Measurements from ENCODE around the gene PATE3. TPM values are rescaled to one million over a fixed set of nuclear protein-coding genes. Genes with fewer than 3 reads are reported as not detected.
A peak's percentile ranks its signal among the peaks of the same experiment; 100 is the strongest.

The PATE3 gene, protein sequence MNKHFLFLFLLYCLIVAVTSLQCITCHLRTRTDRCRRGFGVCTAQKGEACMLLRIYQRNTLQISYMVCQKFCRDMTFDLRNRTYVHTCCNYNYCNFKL
- not detected in 2 replicates for total RNA-seq

GRCh38 chr11:125787827-125788226, at the start of gene PATE3:
Gene PATE3 (plus strand): TSS chr11:125788127. CDS start chr11:125788152, 25 bp downstream.
- no peak for DNase-seq (ENCODE audit: low read depth in 2 of 2)

GRCh38 chr11:125740617-125741016, 47.3 kb upstream of the PATE3 start:
- no peak for DNase-seq (ENCODE audit: low read depth in 2 of 2)

GRCh38 chr11:125743681-125744080, 44.2 kb upstream of the PATE3 start:
- DNase-seq (ENCODE audit: low read depth in 2 of 2): no peak

DNA sequence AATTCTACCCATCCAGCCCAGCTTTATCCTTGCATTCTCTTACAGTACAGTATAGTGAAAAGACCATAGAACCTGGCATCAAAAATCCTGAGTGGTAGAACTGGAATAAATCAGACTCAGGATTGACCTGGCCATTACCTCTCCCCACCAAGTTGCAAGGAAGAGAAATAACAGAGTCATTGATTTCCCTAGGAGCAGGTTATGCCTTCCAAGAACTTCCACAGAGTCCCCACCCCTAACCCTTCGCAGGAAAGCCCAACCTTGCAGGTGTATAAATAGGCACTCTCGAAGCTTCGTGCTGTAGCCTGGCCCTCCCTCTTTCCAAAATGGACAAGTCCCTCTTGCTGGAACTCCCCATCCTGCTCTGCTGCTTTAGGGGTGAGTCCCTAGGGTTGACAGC, 41.9 kb upstream of the PATE3 start, which contains the start of gene PATE1:
PATE1 (plus strand) TSS at position 301 of the 400 bp plus-strand sequence; CDS start at position 327, 26 bp downstream.
- no peak for DNase-seq (ENCODE audit: low read depth in 2 of 2)

DNA sequence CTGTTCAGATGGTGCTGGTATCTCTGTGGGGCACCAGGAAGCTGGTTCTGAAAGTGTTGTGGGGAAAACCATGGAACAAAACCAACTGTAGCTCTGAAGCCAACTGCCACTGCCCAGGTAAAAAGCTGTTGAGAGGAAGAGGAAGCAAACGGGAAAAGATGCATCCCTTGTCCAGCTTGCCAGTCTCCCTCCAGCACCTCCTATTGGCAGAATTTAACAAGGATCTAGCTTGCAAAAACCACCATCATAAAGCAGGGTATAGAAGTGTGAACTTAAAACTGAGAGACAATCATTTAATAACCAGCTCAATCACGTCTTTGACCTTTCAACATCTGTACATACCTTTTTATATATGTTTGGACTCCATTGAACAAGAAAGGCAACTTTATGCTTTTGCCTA, 37.3 kb upstream of the PATE3 start:
- DNase-seq (ENCODE audit: low read depth in 2 of 2): no peak

- DNase-seq (ENCODE audit: low read depth in 2 of 2): no peak
Observed at GRCh38 chr11:125756050-125756449, 31.9 kb upstream of the PATE3 start.

- no peak for DNase-seq (ENCODE audit: low read depth in 2 of 2)
Observed at GRCh38 chr11:125762445-125762844, 25.5 kb upstream of the PATE3 start.

DNA sequence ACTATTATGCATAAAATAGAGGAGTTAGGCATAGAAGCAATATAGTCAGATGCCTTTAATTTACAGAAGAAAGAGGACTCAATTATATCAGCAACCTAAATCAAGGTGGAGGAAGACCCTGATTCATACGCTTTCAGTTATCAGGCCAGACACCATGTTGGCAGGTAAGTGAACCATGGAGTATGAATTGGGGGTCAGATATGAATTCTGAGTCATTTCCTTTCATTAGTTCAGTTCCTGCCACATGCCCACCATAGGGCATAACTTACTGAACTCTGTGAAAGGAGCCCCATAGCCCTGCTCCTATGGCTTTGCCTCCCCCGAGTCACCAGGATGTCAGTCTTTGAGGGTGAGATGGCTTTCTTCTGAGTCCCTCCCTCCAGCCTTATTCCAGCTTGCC, 24.4 kb upstream of the PATE3 start:
- no peak for DNase-seq (ENCODE audit: low read depth in 2 of 2)

DNA sequence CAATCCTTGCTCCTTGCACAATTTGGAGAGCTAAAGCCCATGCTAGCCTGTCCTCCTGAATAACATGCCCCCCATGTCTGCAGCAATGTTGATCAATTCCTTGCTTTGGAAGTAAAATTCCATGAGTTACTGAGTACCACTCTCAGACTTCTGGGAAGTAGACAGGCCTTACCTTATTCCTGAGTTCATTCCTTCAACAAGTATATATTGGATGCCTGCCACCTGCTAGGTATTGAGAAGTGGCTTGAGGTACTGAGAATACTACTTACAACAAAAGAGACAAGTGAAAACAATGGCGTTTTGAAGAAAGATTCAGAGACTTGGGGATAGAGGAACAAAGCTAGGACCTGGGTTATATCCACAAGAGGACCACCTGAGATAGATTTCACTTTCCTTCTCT, 21.7 kb upstream of the PATE3 start:
- DNase-seq (ENCODE audit: low read depth in 2 of 2): no peak

GRCh38 chr11:125768336-125769046, 19.4 kb upstream of the PATE3 start:
- no peak for DNase-seq (ENCODE audit: low read depth in 2 of 2)

- DNase-seq (ENCODE audit: low read depth in 2 of 2): no peak
Observed at GRCh38 chr11:125770583-125770982, 17.3 kb upstream of the PATE3 start.

- DNase-seq (ENCODE audit: low read depth in 2 of 2): peak in 1 of 2 donors; percentile 46
Observed at GRCh38 chr11:125772834-125773505, 15.0 kb upstream of the PATE3 start.

GRCh38 chr11:125773516-125773915, 14.4 kb upstream of the PATE3 start:
- peak in 1 of 2 donors; percentile 9 for DNase-seq (ENCODE audit: low read depth in 2 of 2)

- DNase-seq (ENCODE audit: low read depth in 2 of 2): peak; percentile 50 to 90
Observed at GRCh38 chr11:125777309-125777708, 10.6 kb upstream of the PATE3 start.

DNA sequence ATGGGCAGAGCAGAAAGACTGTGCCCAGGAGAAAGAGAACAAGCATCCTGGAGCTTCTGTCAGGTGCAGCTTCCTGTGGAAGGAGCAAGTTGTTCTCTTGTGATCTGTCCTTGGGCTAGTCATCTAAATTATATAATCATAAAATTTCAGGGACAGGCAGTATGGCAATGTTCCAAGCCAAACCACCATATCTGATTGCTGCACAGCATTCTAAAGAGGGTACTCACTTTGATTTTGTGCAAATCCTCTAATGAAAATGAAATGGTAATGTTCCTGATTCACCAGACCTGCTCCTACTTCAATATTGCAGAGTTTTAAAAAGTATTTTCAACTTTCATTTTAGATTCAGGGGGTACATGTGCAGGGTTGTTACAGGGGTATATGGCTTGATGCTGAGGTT, 9.2 kb upstream of the PATE3 start, which contains the start of gene PATE2:
PATE2 (minus strand) TSS at position 101 of the 400 bp plus-strand sequence; CDS start at position 46, 55 bp downstream.
- DNase-seq (ENCODE audit: low read depth in 2 of 2): no peak

GRCh38 chr11:125784678-125785077, 3.2 kb upstream of the PATE3 start:
- DNase-seq (ENCODE audit: low read depth in 2 of 2): no peak

GRCh38 chr11:125790825-125791224, 2.9 kb downstream of the PATE3 start:
- no peak for DNase-seq (ENCODE audit: low read depth in 2 of 2)

- no peak for DNase-seq (ENCODE audit: low read depth in 2 of 2)
Observed at GRCh38 chr11:125797641-125798040, 9.7 kb downstream of the PATE3 start.

DNA sequence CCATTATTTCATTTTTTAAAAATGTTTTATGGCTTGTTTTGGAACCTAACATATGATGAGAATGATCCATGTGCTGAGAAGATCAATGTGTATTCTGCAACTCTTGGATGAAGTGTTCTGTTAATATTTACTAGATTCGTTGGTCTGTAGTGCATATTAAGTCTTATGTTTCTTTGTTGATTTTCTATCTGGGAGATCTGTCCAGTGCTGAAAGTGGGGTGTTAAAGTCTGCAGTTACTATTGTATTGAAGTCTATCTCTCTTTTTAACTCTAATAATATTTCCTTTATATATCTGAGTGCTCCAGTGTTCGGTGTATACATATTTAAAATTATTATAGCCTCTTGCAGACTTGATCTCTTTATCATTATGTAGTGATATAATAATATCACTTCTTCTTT, 11.9 kb downstream of the PATE3 start:
- no peak for DNase-seq (ENCODE audit: low read depth in 2 of 2)

GRCh38 chr11:125802387-125802786, 14.5 kb downstream of the PATE3 start:
- no peak for DNase-seq (ENCODE audit: low read depth in 2 of 2)

DNA sequence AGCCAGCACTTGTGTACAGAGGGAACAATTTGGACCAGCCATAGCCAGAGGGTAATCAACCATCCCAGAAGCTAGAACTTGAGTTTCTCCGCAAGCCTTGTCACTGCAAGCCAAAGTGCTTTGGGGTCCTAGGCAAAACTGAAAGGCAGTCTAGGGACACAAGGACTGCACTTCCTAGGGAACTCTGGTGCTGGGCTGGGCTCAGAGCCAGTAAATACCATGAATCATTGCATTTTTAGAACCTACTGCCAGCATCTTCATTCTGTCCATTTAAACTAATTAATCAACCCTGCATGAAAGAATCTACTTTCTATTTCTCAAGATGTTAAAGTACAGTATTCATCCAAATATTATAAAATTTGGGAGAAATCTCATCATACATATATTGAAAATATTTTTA, 20.0 kb downstream of the PATE3 start:
- no peak for DNase-seq (ENCODE audit: low read depth in 2 of 2)

- no peak for DNase-seq (ENCODE audit: low read depth in 2 of 2)
Observed at GRCh38 chr11:125833016-125833415, 45.1 kb downstream of the PATE3 start, which contains the start of gene PATE4. Gene PATE4 (plus strand): TSS chr11:125833316. CDS start chr11:125833360, 44 bp downstream.

DNA sequence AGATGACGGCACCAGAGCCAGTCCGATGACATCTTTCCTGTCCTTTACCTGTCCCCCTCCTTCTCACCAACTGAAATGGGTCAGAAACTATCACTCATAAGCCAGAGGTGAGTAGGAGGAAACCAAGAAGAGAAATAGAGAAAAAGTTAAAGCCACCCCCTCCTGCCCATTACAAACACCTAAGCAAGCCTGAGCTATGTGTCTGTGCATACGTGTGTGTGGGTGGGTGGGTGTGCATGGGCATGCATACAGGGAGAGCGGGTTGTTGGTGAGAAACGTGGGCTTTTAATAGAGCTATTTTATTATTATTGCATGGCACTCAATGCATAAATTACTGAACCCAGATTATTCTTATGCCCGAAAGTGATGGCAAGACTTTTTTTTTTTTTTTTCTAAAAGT, 47.8 kb downstream of the PATE3 start:
- DNase-seq (ENCODE audit: low read depth in 2 of 2): no peak
